GM18498 (cell line): ENCODE data around the gene OPCML.

Experiments used
- ATAC-seq: cut with Tn5 transposase; IDR thresholded peaks from one replicate; pipeline ENCODE4 v1.9.1; 2021; ENCODE audit warnings: mild to moderate bottlenecking, moderate library complexity; ENCODE audit not compliant: unreplicated experiment

Gene OPCML

DNA sequence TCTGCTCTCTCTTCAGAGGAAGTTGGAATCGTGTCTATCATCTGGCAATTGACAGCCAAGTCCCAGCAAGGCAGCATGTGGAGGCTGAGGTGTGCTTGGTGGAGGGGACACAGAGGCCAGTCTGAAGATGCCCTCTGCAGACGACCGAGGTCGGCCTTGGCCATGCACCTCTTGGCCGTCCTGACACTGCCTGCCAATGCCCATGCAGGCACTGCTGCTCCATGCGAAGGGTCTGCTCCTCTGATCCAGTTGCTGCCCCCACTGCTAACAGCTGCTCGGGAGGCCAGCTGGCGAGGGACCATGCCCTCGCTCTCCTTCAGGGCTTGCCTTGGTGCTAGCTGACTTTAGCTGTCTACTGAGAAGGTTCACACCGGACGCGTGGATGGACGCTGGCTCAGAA lies 527.9 kb downstream of the OPCML start:
- ATAC-seq: no peak

DNA sequence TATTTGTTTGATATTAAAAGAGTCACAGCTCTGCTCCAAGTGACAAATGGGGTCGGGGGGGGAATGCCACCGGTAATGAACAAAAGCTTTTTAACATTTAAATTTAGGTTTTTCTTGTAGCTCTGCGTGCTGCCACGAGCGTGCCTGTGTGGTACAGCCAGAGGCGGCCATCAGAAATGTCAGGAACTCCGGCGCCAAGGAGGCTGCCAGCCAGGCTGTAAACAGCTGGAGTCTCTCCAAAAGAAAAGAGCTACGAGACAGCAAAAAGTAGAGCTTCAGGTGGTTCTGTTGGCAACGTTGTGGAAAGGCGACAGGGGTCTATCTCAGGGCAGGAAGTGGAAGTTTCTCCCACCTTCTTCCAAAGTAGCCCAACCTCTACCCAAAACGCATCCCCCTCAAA lies 532.8 kb downstream of the OPCML start:
- ATAC-seq: no peak

DNA sequence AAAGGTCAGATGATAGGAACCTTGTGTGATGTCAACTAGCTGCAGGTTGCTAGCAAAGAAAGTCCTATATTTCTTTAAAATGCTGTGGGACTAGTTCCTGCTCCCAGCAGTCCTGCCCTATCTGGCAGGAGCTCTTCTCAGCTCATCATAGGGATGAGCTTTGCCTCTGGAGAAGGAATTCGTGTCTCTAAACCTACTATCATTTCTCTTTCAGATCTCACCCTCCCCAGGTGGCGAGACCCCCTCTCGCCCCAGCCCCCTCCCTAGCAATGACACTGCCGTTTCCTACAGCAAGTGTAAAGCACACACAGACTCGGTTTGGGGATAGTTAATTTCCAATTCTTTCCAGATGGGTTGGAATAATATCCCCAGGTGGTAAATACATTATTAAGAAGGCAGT lies 533.3 kb downstream of the OPCML start:
- no peak for ATAC-seq

DNA sequence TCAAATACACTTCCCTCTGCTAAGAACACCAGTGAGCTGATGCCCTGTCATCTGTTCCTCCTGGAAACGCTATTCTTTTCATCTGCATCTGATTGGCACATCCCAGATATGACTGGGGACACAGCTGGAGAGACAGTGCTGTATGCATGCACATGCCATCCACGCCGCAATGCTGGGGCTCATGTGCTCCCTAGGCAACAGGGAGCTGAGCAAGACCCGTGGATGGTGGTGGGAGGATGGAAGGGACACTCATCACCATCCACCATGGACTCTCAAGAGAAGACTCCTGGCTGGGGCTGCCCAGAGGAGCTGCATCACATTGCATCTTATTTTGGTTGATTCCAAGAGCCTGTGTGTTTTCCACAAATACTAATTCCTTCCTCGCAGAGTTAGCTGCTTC lies 534.9 kb downstream of the OPCML start:
- no peak for ATAC-seq

DNA sequence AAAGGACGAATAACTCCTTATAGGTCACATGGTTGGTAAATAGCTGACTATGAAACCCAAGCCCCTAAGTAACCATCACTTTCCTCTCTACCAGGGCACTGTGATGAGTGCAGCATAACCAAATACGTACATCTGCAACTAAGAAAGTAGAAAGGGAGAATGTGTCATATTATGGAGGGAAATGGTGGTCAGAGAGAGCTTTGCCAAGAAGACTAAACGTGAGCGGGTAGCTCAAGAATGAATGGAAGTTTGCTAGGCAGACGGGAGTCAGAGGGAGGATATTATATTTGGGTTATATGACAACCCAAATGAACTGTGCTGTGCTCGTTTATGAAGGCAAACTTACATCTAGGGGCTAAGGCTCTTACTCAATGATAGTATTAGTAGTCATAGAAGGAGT lies 537.3 kb downstream of the OPCML start:
- ATAC-seq: no peak

DNA sequence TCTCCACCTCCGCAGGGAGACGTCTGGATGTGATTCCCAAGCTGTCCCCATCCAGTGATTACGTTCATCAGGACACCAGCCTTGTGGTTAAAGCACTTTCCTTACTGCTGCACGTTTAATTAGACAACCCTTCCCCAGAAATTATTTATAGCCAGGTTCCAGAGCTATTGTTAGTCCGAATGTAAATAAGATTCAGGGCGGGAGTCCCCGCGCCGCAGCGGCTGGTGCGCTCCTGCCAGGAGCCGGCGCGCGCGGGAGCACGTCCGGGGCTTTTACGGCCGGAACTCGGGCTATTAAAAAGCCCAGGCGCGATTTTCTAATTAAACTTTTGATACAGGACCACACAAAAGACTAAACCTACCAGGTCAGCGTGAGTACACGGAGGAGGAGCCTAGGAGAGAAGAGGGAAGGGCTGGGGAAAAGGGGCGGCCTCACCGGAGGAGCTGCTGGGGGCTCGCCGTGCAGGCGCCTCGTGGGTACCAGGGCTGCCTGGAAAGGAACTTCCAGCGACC lies 538.3 kb downstream of the OPCML start:
- no peak for ATAC-seq

DNA sequence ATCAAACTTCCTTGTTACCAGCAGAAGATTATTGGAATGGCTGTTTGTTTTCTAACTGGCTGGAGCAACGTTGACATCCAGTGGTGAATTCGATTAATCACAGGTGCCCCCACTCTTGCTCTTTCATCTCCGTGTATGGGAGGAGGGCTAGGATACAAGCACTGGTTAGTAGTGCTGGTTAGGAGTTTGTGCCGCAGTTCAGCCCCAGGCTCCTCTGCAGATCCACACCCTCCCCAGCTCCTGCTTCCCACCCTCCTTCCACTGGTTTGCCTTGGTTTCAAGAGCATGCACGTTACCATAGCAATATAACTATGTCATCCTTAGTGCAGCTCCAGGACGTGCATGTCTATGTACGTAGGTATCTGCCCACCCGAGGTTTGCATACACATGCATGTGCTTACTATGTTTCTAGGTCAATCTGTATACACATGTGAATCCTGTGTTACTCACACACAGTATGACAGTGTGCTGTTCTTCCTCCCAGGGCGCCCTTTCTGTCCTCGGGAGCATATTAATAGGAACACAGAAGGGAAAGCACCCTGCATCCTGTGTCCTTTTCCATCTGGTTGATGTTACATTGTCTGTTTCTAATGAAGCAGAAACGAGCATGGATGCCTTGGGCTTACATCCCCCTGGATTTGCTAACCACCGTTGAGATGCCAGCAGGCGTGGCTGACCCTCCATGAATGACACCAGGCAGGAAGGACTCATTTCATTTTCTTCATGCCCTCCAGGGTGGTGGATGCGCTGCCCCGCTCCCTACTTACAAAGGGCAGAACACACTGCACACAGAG lies 539.3 kb downstream of the OPCML start:
- ATAC-seq: no peak

DNA sequence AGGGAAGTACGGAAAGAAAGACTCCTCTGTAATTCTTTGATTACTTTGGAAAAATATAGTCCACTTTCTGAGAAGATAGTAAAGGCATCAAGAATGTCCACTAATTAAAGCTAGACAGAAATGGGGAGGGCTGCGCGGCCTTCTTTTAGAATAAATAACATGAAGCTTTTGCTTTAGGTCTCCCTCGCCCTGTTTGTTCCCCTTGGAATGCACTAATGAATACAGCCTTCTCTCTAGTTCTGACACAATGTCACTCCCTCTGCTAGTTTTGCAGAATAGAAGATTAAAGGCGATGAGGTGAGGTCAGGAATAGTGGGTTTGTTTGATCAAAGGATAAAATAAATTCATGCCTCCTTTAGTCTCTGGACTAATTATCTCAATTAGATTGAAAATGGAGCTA lies 543.9 kb downstream of the OPCML start:
- no peak for ATAC-seq

DNA sequence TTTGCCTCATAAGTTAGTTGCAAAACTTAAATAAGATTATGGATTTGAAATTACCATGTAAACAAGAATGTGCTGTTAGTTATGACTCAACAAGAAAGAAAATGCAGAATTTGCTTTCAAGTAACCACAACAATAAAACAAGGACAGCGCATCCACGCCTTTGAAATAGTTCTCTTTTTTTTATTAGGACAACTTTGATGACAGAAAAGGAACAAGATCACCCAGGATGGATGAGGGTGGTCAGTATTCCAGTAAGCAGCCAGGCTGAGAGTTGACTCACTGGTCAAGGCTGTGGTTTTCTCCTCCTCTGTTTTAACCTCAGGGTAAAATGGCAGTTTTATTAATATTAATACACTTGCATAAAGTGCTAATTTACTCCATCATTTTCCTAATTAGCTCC lies 544.4 kb downstream of the OPCML start:
- no peak for ATAC-seq

DNA sequence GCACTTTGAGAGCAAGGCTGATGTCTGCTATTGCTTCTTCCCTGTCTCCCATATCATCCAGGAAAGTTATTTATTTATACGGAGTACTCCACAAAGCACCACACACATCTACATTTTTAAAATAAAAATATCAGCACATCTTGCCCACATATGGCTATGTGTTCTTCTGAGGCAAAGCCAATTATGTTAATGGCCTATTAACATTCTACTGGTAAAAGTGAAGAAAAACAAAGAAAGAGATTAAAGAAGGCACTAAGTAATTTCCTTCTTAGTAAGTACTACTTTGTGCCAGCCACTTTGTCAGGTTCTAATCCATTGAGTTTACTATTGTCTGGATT lies 548.7 kb downstream of the OPCML start:
- no peak for ATAC-seq

DNA sequence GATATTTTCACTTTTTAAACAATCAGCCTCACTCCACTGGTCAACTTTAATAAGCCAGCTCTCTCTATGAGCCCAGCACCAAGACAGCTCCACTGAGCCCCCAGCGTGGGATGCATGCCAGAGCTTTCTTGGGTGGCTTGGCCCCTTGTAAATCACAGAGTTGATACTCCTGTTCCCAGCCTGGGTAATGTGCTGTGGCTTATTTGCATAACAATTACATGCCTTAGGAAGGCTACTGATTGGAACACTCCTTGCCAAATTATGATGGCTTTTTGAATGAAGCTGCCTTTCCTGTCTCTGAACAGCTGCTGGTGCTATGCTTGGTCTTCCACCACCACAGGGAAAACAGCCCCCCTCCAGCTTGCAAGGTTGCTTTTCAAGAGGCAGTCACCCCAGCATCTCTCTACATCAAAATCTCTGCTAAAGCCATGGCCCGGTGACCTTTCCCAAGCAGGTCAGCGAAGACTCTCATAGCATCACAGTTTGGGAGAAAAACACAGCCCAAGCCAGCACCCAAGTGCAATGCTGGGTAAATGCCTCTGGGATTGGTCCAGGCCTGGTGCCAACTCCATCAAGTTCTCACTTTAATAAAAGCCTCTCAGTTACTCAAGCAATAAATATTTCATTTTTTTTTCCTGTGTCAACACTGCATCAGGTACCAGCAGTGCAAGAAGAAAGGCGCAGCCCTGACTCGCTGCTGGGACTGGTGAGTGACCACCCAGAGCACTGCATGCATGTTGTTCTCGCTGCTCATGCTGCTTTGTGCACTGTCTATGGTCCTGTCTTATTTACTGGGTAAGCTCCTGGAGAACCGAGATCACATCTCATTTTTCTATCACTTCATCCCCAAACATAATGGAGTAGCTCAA lies 549.3 kb downstream of the OPCML start:
- no peak for ATAC-seq

DNA sequence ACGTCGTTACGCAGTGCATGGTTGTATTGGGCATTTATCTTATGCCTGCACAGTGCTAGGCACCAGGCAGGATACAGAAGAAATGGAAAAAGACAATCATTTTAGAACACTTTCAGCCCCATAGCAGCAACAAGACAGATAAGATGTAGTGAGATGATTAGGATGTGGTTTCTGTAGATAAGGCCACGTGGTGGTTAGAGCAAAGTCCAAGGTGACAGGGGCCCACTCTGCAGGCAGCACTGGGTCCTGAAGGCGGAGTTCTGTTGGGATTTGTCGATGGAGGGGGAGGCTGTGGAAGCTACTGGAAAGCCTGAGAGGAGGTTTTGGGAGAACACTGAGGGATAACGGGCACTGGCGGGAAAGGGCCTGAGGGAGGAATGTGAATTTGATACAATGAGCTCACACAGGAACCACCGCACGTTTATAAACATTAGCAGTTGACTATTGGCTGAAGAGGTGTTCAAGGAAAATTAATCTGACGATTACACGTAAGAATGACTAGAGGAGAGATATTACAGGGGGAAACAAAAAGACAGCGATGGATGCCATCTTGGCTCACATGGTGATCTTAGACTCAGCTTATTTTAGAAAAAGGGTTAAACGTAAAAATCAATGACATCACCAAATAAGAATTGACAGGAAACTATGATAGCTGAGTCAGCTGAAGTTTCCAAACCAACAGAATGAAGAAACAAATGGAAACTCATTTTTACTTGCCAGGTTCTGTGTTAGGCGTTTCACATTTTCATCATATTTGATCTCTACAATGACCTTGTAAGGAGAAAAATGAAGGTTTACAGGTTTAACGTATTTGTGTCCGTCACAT lies 551.0 kb downstream of the OPCML start:
- no peak for ATAC-seq

DNA sequence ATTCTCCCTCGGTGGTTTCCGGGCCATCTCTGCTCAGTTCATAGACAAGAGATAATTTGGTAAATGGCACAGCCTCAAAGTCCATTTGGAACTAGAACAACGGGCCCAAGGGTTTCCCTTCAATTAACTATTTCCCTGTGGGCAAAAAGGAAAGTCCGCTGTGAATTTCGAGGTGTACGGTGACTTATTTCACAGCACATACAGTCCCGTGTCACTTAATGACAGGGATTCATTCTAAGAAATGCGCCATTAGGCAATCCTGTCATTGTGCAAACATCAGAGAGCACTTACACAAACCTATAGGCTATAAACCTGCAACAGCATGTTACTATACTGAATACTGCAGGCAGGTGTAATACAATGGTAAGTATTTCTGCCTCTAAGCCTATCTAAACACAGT lies 551.6 kb downstream of the OPCML start:
- no peak for ATAC-seq

DNA sequence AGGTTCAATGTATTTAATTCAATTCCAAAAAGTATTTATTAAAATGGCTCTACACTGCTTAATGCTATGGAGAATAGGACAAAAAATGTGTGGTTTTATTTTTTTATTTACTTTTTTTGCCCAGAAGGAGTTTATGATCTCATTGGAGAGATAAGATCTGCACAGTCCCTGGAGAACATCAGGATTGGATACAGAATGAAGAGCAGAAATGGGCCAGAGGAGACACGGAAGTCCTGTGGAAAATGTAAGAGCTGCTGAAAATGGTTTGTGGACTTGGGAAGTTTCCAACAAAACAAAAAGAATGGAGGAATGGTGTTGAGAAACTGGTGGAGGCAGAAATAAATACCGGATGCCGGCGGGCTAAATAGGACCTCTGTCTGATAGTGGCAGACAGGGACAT lies 554.6 kb downstream of the OPCML start:
- ATAC-seq: no peak

DNA sequence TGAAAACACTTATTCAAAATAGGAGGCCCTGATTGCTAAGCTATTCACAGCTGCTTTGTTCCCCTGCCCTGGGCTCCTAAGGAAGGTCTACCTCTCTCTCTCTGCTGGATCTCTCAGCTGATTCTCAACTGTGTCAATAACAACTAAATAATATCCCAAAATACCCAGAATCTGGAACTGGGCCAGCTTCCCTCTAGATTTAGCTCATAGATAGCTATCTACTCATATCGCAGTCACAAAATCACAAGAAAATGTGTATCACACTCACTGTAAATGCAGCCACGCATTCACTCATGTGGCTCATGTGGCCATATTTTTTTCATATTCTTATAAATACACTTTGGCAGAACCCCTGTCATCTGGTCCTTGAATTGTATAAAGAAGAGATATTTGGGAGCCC lies 555.1 kb downstream of the OPCML start:
- no peak for ATAC-seq

DNA sequence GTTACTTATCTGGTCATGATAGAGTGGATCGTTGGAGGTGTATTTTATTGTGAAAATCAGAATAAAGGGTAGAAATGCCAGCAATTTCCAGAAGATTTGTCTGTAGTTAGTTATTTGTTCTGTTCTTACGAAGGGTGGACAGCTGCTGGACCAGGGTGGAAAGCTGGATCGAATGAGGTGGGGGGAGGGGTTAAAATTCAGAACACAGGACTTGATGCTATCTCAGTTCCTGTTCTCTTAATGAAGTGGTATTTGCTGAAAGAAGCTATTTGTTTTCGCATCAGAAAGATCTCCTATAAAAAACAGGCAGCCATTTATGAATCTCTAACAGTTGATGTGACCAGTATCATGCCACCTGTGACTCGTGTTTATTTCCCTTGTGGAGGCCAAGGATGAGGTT lies 556.2 kb downstream of the OPCML start:
- ATAC-seq: no peak

DNA sequence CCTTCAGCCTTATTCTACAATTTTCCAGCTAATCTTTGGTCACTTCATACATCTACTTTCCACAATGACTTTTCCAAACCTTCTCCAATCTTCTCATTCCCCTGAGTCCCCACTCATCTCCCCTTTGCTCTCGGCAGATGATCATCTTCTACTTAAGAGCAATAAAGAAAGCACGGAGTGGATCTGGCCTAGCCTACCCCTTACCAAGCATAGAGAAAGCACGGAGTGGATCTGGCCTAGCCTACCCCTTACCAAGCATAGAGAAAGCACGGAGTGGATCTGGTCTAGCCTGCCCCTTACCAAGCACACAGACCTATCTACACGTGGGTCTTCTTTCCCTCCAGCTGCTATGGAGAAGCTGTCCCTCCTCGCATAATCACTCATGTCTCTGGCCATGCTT lies 558.6 kb downstream of the OPCML start:
- ATAC-seq: no peak

DNA sequence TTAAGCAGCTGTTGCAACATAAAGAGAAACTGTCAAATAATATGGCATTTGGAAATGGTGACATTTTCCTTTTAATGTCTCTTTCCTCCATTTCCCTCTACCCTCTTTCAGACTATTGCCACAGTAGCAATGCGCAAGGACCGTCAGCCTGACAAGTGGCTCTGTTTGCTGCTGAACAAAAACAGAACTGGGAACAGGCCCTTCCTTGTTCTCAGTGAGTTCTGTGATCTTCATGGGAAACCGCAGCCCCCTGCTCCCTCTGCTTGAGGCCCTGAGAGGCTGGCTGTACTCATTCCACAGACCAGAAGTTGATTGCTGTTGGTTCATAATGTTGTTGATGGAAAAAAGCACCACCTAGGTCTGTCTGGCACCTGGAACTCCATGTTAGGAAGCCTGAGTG lies 559.7 kb downstream of the OPCML start:
- ATAC-seq: no peak

DNA sequence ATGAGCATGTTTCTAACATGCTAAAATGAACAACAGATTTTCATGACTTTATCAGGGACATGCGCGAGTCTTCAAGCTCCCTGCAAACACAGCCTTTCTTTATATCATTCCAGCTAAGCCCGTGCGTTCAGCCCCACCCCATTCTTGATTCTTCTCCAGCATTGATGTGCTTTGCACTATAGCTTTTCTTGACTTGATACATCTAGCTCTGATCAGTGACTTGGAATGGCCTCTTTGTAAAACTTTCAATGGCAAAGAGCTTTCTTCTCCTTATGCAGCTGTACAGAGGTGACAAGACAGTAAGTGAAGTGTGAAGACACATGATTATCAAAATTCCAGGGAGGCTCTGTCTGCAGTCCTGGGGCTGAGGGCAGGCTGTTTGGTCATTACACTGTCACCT lies 561.0 kb downstream of the OPCML start:
- no peak for ATAC-seq

DNA sequence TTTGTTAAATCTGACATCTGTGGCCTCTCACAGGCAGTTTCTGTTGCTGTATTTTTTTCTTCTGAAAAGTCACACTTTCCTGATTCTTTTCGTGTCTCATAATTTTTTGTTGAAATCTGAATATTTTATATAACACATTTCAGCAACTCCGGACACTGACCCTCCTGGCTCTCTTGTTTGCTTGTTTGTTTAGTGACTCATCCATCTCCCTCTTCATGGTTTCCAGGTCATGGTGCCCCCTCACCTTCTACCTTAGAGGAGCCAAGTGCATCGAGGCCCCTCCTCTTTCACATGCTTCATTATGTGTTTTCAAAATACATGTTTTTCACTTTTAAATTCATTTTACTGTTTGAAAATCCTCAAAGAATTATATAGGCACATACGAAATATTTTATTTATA lies 562.4 kb downstream of the OPCML start:
- no peak for ATAC-seq

DNA sequence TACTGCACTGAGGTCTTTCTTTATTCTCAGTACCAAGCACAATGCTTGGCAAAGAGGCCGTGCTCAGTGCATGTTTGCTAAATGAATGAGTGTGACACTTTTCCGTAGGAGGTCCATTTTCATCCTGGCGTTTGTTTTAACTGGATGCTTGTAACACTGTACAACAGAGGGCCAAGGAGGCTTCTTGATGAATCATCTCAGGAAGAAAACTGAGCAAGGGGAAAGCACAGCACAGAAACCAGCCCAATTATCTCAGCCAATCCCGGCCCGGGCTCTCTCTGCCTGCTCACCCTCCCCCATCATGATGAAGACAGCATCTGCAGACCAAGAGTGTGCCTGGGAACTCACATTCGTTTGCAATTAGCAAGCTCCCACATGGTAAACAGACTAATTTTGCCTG lies 570.3 kb downstream of the OPCML start:
- no peak for ATAC-seq
